Psoas muscle (tissue), 8 donors: Measurements from ENCODE around the gene PLIN4. TPM values are rescaled to one million over a fixed set of nuclear protein-coding genes. Genes with fewer than 3 reads are reported as not detected.
A peak's percentile ranks its signal among the peaks of the same experiment; 100 is the strongest.

Source experiments
- ATAC-seq, 4 donors: fragments of 200-7000 bp; cut with Tn5 transposase; one replicate each; pipeline ENCODE4 v1.9.1; 2020; ENCODE audit warnings: moderate library complexity in 3 of 4, mild to moderate bottlenecking in 2 of 4
- DNase-seq, 2 donors: peaks; one replicate each; pipeline ENCODE4 v3.0.0-alpha.2; 2020
- H3K27ac ChIP-seq: fragments of 200-600 bp; one replicate; pipeline ENCODE4 v1.8.0; 2022
- H3K27me3 ChIP-seq, 3 donors: fragments of 200-600 bp in 1 of 3; one replicate each; pipeline versions ENCODE4 v1.6.1 to v1.8.0; 2013 to 2022; ENCODE audit warnings: low read length in 2 of 3, mild to moderate bottlenecking in 2 of 3, moderate library complexity in 1 of 3; ENCODE audit not compliant: insufficient read depth in 3 of 3
- H3K36me3 ChIP-seq, 2 donors: fragments of 200-600 bp in 1 of 2; one replicate each; pipeline versions ENCODE4 v1.6.1 to v1.8.0; 2013 to 2022; ENCODE audit warnings: low read depth in 1 of 2, mild to moderate bottlenecking in 1 of 2, moderate library complexity in 1 of 2; ENCODE audit not compliant: insufficient read depth in 1 of 2
- H3K4me1 ChIP-seq: fragments of 200-600 bp; one replicate; pipeline ENCODE4 v1.8.0; 2022
- H3K4me3 ChIP-seq: fragments of 200-600 bp; one replicate; pipeline ENCODE4 v1.8.0; 2022; ENCODE audit warnings: mild to moderate bottlenecking
- H3K9me3 ChIP-seq: fragments of 200-600 bp; one replicate; pipeline ENCODE4 v1.8.0; 2022
- WGBS, 3 donors: extraction: QIAGEN DNeasy Blood & Tissue Kit; methylation state at CpG; one replicate each; pipeline versions ENCODE4 v1.1.6 to v1.1.7; 2013; 5-methylcytosine and 5-hydroxymethylcytosine counted together
- intact Hi-C, 2 donors: fragments of 100-400 bp; cut with DNase I; formaldehyde crosslinking; loops; one replicate each; pipeline versions ENCODE4 v1.11.0 to v1.14.2; 2022
- polyA plus RNA-seq, 3 donors: library from polyadenylated mRNA; stranded (reverse); fragments of 200-250 nt; gene quantifications; one replicate each; pipeline ENCODE4 v1.2.3, GENCODE V29; 2013
- total RNA-seq, 4 donors: library from RNA; stranded (reverse); fragmentation: NEBNext Ultra II Directional in 2 of 4; extraction: Animal tissue kit (Norgen Biotek cat#: 25700) in 2 of 4; gene quantifications; one replicate each; pipeline versions ENCODE4 v1.2.1 to v1.2.4, GENCODE V29; 2021 to 2023
- TF ChIP-seq, protein P1 (sequence below): fragments of 200-600 bp; IDR thresholded peaks from one replicate; pipeline ENCODE4 v1.8.0; 2022; ENCODE audit warnings: antibody characterized with exemption
- donor health status: healthy with polysubstance abuse.
- donor health status: DM: no; HTN: no; CAD: no; lungs with moderate emphysema.
- donor health status: Bipolar disorder and iron deficiency.
- donor health status: healthy.
- donor health status: DM: yes; HTN: yes; CAD: no.
- donor health status: DM: no; HTN: no; CAD: no.
- donor health status: DM: no; HTN: no; CAD: no.
- donor health status: DM: yes; HTN: yes; CAD: no.

The PLIN4 gene
- total and polyA plus RNA-seq, 7 donors, result 29.0 to 309 (median 115) TPM

DNA sequence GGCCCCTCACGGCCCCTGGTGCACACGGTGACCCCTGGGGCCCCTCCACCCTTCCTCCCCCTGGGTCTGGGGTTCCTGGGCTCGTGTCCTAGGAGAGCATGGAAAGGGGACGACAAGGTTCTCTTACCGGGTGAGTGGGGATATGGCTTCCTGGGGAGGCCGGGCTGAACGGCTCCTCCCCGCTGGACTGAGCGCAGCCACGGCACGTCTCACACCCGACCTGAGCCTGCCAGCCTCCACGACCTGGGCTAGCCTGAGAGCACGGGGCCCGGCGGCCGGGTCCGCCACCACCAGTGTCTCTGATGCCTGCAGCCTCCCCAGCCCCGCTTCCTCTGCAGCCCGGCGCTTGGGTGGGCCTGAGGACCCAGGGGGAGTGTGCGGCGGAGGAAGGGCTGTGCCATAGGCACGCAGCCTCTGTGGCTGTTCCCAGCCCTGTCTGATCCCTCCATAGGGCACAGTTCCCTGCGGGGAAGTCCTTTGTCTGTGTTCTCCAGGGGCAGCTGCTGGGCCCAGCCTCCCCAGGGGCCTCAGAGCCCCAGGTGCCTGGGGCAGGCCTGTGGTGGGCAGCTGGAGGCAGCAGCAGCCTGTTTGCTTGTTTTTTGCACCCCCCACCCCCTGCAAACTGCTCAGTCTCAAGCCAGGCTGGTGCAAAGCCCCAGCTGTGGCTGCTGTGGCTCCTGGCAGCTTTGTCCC, 15.0 kb downstream of the PLIN4 start:
- Histone ChIP-seq H3K27ac (peak overlapping the region; percentile 9), H3K27me3 (no peaks in the 10 kb centered on the region), H3K36me3 (peaks cover 0 to 94% of the 10 kb centered on the region in 2 donors), H3K4me3 (no peak overlapping the region), H3K4me1 (peaks cover 11% of the 10 kb centered on the region), H3K9me3 (no peaks in the 10 kb centered on the region)
- 63 to 76% (median 64%) methylated on average over 12 to 25 of the region's 25 CpGs for WGBS, 3 donors
- ATAC-seq (no peak), DNase-seq (peak in 1 of 2 donors; percentile 53)
- TF ChIP-seq, protein P1, sequence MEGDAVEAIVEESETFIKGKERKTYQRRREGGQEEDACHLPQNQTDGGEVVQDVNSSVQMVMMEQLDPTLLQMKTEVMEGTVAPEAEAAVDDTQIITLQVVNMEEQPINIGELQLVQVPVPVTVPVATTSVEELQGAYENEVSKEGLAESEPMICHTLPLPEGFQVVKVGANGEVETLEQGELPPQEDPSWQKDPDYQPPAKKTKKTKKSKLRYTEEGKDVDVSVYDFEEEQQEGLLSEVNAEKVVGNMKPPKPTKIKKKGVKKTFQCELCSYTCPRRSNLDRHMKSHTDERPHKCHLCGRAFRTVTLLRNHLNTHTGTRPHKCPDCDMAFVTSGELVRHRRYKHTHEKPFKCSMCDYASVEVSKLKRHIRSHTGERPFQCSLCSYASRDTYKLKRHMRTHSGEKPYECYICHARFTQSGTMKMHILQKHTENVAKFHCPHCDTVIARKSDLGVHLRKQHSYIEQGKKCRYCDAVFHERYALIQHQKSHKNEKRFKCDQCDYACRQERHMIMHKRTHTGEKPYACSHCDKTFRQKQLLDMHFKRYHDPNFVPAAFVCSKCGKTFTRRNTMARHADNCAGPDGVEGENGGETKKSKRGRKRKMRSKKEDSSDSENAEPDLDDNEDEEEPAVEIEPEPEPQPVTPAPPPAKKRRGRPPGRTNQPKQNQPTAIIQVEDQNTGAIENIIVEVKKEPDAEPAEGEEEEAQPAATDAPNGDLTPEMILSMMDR, result no peak
- intact Hi-C loops, result no loop called here

DNA sequence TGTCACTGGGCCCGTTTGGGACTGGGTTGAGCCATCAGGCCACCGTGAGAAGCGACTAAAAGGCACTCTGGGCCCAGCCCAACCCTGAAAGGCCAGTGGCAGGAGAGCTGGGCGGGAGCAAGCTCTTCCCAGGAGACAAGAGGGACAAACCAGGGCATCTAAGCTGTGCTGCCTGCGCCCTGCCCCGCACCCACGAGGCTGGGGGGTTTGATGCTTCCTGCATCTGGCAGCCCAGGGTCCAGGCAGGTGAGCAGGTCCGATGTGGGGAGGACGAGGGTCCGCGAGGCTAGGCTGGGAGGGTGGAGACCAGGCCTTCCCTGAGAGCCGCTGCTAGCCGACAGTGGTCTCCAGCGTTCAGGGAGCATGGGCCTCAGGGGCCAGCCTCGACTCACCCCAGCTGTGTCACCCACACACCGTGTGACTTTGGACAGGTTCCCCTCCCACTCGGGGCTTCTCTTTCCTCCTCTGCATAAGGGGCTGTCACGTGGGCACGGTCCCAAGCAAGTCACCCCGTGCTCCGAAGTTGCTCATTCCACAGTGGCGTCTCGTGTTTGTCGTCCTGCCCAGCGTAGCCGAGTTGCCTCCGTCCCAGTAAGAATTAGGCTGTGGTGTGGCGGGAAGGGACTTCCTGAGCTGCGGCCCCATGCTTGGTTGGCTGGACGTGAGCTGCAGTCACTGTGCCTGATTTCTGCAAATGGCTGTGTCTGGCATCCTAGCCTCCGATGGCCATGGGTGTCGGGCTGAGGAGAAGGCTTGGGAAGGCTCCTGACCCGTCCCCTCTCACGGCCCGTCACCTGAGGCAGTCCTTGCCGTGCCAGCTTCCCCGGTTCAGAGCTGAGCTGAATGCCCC, 15.8 kb downstream of the PLIN4 start:
- Histone ChIP-seq H3K4me1 (peaks cover 11% of the 10 kb centered on the region), H3K36me3 (peaks cover 0 to 94% of the 10 kb centered on the region in 2 donors), H3K27me3 (no peaks in the 10 kb centered on the region), H3K27ac (no peak overlapping the region), H3K4me3 (no peak overlapping the region), H3K9me3 (no peaks in the 10 kb centered on the region)
- 59 to 82% (median 69%) methylated on average over 33 to 37 of the region's 37 CpGs for WGBS, 3 donors
- ATAC-seq (peak in 1 of 4 donors; percentile 1), DNase-seq (peak in 1 of 2 donors; percentile 54)
- intact Hi-C loops, result no loop called here
- TF ChIP-seq, protein P1, result no peak

DNA sequence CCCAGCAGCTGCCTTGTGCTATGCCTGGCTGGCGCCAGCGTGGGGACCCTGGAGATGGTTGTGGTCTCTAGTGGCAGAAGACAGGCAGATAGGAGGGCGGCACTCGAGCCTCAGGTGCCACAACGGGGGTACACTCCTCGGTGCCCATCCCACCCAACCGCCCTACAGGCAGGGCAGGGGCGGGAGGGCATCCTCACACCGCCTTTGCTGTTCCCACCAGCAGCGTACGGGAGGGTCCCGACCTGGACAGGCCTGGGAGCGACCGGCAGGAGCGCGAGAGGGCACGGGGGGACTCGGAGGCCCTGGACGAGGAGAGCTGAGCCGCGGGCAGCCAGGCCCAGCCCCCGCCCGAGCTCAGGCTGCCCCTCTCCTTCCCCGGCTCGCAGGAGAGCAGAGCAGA, 16.6 kb downstream of the PLIN4 start:
- peaks cover 11% of the 10 kb centered on the region for H3K4me1 ChIP-seq
- WGBS, 3 donors, result 65 to 86% (median 76%) methylated on average over 24 to 25 of the region's 25 CpGs
- ATAC-seq, result peak in 1 of 4 donors; percentile 1
- H3K4me3 ChIP-seq, result no peak overlapping the region
- TF ChIP-seq, protein P1, result no peak
- H3K27me3 ChIP-seq, result no peaks in the 10 kb centered on the region
- peaks cover 0 to 94% of the 10 kb centered on the region in 2 donors for H3K36me3 ChIP-seq
- H3K27ac ChIP-seq, result peak overlapping the region; percentile 36
- intact Hi-C loops, result no loop called here
- H3K9me3 ChIP-seq, result no peaks in the 10 kb centered on the region
- no peak for DNase-seq

DNA sequence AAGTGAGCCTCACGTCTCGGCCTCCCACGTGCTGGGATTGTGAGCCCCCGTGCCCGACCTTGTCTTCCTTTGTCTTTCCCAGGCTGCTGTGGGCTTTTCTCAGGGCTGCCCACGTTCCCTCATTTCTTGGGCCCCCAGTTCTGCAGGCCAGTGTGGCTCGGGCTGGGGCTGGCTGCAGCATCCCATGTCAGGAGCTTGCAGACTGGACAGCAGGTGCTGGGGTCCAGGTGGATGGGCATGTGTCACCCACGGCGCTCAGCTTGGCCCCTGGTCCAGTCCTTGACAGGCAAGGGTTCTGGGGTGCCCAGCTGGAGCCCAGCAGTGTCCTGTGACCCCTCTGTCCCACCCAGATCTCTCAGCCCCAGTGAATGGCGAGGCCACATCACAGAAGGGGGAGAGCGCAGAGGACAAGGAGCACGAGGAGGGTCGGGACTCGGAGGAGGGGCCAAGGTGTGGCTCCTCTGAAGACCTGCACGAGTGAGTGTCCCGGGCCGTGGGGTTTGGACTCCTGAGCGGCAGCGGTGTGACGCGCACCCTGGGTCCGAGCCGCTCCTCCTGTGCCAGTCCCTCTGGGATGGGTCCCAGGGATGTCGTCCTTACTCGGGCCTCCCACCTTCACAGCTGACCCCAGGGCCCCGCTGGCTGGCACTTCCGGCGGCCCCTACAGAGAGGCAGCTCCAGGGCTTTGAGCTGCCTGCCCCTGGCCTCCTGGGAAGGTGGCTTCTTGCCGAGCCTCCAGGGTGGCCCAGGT, 17.3 kb downstream of the PLIN4 start:
- Histone ChIP-seq H3K27me3 (no peaks in the 10 kb centered on the region), H3K4me1 (peaks cover 8% of the 10 kb centered on the region), H3K27ac (no peak overlapping the region), H3K9me3 (no peaks in the 10 kb centered on the region), H3K36me3 (peaks cover 0 to 94% of the 10 kb centered on the region in 2 donors), H3K4me3 (no peak overlapping the region)
- WGBS, 3 donors, result 83 to 93% (median 84%) methylated on average over 25 to 29 of the region's 29 CpGs
- DNase-seq, result peak in 1 of 2 donors; percentile 60
- ATAC-seq, result peak in 3 of 4 donors; percentile 2 to 6 (median 5)
- TF ChIP-seq, protein P1, result no peak
- intact Hi-C loops, result no loop called here
